DMS53 treated with DMSO at 0.1 percent for 48 hours (cell line): ENCODE data around the gene PTPRH.

ENCODE experiments used
- DNase-seq: peaks from one replicate; lab custom pipeline; 2025; ENCODE audit not compliant: unreplicated experiment; lab: John Stamatoyannopoulos, UW

Gene PTPRH

DNA sequence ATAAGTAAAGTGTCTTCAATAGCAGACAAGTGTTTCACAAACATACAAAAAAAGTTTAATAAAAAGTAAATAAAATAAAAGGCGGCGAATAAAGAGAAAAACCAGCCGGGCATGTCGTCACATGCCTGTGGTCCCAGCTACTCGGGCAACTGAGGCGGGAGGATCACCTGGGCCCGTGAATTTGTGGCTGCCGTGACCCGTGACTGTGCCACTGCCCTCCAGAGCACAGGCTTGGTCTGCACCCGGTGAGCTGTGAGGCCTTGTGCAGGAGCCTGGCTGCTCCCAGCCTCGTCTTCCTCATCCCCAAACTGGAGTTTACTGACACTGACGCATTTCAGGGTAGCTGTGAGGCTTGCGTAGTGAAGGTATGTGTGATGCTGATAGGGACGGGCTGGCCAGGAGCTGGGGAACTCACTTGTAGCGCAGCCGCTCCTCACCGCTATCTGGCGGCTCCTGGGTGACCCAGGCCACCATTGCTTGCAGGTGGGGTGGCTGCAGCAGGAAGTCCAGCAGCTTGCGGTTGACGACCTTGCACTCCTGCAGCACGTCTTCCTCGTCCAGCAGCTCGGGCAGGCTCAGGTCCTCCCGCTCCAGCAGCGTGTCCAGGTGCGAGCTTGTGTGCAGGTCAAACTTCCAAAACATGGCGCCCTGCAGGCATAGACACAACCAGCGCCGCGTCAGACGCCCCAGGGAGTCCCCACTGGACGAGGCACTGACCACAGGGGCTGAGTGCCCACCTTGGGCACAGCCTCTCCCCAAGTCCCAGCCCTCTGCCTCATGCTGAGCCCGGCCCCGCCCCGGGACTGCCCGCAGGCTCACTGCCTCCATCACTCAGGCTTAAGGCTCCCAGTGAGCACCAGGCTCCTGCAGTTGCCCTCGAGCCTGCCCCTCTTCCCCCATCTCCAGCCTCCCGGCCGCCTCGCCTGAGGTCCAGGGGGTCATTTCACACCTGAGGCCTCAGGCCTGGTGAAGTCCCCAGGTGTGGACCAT, 37.5 kb upstream of the PTPRH start:
- DNase-seq = no peak

DNA sequence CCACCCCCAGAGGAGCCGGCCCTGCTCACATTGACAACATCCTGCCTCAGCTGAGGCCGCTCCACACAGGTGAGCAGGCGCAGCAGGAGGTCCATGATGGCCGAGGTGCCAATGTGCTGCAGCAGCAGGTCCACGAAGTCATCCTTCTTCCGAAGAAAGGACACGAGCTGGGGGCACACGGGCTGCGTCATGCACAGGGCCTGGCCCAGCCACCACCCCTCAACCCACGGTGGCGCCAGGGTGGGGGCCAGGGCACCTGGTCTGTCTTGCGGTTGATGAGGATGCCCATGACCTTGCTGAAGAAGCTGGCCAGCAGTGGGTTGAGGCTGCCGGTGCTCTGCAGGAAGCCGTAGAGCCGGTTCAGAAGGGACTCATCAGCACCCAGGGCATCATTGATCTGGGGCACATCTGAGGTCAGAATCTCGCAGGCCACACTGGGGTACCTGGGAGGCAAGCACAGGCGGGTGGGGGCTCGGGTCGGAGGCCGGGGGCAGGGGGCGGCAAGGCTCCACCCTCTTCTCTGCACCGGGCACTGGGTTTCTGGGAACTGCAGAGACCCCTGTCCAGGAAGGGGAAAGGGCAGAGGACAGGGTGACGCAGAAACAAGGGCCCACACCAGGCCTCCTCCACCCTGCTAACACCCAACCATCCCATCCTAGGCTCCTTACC, 36.1 kb upstream of the PTPRH start:
- DNase-seq = no peak

DNA sequence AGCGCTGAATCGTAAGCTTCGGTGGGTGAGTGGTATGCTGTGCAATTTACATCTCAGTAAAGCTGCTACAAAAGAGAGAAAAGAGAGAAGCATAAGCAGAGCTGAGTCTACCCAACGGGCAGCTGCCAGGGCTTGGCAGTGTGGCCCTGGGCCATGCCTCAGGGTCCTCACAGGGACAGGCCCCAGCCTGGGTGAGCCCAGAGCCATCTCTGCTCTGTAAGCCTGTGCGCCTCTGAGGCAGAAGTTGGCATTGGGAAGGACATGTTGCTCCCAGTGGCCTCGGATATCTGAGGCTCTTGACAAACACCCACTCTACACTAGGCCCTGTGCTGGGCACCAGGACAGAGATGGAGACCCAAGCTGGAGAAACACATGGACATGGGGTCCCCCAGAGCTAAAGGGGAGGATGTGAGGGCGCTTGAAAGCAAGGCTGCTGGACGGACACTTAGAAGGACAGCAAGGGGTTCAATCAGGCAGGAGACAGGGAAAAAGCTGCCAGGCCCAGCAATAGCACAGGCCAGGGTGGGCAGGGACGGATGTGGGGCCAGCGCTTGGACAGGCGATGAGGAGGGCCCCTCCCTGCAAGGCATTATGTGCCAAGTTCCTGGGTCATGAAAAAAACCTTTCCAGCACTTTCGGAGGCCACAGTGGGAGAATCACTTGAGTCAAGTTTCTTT, 34.8 kb upstream of the PTPRH start:
- no peak for DNase-seq

DNA sequence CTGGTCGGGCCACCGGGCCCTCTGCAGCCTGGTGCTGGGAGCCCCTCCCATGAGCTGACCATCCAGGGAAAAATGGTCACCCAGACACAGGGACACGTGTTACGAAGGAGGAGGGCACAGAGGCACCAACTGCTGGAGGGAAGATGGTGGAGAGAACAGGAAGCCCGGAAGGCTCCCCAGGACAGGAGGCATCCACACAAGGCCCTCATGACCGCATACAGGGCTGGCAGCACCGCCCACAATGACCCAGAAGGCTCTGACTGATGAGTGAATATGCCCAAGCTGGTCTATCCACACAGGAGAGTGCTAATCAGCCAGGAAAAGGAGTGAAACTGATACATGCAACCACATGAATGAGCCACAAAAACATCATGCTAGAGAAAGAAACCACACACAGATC, 33.2 kb upstream of the PTPRH start:
- no peak for DNase-seq

DNA sequence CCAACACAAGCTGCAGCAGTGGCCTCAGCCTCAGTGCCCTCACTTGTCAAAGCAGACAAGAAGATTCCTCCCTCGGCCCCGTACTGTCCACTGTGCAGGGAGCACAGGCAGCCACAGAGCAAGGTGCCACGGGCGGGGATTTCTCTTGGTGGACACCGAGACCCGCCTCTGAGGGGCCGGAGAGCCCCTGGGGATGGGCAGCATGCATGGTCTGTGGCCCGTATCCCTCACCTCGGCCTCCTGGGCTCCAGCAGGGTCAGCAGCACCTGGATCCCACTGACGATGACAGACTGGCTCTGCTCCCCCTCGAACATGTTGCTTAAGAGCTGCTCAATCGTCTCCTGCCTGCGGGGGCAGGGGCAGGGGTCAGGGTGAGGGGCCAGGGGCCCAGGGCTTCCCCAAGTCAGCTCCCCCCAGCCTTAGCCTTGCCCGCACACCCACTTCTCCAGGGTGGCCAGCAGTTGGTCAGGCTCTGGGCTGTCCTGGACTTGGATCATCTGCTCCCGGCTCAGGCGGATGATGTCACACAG, 32.7 kb upstream of the PTPRH start:
- DNase-seq = no peak

DNA sequence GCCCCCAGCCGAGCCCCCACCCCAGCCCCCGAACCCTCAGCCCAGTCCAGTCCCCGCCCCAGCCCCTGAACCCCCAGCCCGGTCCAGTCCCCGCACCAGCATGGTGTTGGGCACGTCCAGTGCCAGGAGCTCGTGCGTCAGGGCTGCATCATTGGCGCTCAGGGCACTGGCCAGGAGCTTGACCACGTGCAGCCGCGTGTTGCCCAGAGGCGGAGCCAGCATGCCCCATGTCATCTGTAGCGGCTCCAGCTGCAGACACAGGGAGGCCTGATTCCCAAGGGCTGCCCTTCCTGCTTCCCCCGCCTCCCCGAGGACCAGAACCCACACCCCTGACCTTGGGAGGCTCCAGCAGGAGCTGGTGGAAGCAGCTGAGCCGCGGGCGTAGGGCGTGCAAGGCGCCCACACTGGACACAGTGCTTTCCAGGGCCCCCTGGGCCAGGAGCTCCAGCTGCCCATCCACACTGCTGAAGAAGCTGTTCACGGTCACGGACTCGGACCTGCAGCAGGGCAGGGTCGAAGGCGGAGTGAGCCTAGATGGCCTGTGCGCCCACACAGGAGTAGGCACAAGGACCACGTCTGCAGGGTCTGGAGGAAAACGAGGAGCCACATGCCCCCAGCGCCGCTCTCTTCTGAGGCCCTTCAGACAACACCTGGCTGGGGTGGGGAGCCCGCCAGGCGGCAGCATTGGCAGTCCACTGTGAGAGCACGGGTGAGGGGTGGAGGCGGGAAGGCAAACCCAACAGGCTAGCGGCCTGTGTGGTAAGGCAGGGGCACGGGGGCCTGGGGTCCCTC, 32.0 kb upstream of the PTPRH start:
- no peak for DNase-seq

DNA sequence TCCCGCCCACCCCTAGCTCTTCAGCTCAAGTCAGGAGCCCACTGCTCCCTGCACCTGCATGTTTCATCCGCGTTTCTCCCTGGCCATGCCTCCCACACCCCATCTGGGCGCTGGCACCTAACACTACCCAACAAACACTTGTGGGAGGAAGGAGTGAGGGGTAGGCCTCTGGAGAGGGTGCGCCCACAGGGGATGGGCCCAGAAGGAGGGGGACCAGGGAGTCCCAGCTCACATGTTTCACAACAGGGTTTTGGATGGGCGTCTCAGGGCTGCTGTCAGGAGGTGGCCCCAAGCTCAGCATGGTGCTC, 31.4 kb upstream of the PTPRH start:
- DNase-seq = no peak

DNA sequence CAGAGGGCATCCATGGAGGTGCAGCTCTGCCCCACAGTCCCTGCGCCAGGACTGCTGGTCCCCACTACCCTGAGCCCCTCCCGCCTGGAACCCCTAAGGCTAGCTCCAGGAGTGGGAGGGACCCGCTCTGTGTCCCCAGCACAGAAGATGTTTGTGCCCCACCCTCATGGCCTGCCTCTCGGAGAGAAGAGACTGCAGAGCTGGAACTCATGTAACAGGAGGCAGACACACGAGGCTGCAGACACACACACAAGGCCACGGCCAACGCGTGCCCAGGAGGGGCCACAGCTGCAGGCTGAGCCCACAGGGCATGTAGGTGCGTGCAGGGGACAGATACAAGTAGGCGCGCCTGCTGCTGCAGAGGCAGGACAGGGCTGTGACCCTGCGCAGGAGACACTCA, 29.7 kb upstream of the PTPRH start:
- no peak for DNase-seq

DNA sequence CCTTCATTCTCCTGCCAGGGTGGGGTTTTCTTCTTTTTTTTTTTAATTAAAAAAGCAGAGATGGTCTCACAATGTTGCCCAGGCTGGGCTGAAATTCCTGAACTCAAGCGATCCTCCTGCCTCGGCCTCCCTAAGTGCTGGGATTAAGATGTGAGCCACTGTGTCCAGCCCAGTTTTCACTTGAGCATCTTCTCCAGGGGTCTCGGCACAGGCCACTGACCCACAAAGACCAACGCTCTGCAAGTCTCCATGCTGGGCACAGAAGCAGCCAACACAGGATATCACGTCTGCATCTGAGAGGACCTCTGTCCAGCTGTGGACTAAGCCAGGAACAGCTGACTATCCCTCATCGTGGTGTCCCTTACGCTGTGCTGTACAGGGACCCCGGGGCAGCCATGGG, 28.7 kb upstream of the PTPRH start:
- no peak for DNase-seq

DNA sequence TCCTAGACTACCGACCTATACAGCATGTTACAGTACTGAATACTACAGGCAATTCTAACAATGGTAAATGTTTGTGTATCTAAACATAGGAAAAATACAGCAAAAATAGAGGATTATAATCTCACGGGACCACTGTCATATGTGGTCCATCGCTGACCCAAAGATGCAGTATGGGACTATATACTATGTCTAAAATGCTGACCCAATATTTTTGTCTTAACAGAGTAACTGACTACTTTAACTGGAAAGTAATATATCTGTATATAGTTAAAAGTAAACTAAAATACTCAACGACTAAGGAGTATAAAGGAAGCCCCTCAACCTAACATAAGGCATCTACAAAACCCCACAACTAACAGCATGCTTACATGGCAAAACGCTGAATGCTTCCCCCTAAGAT, 23.7 kb upstream of the PTPRH start:
- DNase-seq = no peak

DNA sequence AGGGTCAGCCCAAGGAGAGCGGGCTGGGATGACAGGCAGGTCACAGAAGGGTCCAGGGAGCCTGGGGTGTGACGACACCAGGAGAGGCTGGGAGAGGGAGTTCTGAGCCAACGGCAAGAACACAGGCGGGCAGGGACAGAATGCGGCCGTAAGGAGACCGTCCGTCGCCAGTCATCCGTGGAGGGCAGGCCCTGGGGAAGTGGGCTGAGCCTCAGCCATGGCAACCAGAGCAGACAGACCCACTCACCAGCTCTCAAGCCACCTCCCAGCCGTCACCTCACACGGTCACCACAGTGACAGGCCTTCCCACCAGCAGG, 22.9 kb upstream of the PTPRH start:
- DNase-seq = no peak

DNA sequence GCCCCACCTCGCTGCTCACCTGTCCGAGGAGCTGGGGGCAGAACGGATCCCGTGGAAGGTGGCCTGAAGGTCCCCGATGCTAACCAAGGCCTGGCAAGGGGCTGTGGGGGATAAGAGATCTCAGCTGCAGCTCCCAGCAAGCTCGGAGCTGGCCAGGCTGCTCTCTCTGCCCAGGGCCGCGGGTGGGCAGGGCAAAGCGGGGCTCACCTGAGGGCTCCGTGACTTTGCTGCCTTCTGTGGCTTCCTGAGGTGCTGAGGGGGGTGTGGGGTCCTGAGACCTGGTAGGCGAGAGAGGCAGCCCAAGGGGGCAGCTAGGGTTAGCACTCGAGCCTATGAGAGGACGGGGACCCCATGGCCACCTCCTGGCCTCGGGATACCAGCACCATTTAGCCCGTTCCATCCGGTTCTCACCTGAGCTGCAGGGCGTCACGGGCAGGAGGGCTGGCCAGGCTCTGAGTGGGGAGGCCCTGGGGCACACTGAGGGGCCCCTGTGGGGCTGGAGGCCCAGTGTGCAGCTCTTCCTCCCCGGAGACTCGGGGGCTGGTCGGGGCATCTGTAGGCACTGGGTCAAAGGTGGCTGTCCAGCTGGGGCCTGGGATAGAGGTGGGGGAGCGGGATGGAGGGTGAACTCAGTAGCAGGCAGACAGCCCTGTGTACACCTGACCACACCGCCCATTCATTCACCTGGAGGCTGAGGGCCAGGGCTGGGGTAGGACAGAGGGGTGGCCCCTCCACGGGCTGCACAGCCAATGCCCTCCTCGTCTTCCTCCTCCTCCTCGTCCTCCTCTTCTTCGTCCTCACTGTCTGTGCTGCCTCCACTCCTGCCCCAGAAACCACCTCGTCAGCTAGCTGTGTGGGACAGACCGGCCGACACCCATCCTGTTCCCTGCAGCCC, 22.3 kb upstream of the PTPRH start:
- DNase-seq = no peak

DNA sequence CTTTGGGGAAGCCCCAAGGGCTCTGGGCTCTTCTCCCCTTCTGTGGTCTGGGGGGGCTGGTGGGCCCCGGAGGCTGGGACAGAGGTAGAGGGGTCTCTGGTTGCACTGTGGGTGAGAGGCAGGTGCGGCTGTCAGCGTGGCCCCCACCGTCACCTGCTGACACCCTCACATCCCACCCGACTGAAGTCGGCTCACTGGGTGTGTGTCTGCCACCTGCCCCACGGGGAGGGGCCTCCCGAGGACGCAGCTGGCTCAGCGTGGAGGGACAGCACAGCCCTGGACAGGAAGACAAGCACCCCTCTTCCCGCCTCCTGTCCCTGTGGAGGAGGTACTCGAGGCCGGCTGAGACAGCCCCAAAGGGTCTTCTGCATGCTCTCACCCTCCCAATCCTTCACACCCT, 21.5 kb upstream of the PTPRH start:
- no peak for DNase-seq

DNA sequence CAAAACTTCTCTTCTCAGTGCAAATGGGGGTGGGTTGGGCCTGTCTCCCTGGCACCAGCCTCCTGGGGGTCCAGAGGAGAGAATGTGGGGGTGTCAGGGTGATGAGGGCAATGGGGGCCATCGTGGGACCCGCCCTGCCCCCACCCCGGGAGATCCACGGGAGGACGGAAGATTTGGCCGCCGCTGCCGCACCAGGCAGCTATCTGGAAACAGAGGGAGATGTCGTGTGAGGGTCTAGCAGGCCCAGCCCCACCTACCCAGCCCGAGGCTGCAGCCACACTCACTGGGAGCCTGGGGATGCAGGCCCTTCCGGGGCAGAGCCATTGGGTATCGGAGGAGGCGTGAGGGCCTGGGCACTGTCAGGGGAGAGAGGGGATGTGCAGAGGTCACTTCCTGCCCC, 21.0 kb upstream of the PTPRH start:
- DNase-seq = no peak

DNA sequence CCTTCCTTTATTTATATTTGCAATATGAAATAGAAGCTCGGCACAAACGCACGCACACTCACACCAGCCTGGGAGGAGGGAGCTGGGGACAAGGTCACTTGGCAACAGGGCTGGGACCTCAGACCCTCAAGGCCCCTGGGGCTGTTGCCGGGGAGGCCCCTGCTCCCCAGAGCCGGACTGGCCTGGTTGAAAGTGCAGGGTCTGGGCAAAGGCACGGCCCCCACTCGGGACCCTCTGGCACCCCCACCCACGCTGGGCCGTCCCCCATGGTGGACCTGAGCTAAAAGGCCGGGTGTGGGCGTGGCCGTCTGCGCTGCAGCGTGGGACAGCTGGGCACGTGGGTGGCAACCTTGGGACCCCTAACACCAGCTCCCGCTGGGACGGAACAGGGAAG, 20.5 kb upstream of the PTPRH start:
- no peak for DNase-seq

DNA sequence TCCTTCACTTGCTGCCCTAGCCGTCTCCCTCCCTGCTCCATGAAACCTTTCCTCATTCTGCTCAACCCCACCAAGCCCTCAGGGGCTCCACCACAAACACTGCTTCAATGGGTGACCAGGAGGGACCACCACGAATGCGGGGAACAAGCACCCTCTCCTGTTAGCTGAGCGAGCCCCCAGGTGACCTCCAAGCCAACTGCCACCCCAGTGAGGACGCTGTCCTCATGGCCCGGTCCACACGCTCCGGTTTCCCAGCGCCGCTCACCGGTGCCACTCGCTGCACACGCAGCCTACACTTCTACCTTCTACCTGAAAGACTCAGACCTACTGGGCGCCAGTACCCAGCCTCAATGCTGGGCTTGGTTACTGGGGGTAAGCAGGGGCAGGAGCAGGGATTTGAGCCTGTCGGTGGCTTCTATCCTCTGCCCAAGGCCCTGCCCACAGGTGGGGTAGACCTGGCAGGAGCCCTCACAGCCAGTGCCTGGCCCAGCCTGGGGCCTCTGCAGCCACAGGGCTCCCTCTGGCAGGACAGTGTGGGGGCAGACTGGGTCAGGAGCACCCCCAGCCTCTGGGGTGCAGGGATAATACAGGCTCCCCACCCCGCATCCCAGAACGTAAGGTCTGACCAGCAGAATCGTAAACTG, 20.0 kb upstream of the PTPRH start:
- no peak for DNase-seq

DNA sequence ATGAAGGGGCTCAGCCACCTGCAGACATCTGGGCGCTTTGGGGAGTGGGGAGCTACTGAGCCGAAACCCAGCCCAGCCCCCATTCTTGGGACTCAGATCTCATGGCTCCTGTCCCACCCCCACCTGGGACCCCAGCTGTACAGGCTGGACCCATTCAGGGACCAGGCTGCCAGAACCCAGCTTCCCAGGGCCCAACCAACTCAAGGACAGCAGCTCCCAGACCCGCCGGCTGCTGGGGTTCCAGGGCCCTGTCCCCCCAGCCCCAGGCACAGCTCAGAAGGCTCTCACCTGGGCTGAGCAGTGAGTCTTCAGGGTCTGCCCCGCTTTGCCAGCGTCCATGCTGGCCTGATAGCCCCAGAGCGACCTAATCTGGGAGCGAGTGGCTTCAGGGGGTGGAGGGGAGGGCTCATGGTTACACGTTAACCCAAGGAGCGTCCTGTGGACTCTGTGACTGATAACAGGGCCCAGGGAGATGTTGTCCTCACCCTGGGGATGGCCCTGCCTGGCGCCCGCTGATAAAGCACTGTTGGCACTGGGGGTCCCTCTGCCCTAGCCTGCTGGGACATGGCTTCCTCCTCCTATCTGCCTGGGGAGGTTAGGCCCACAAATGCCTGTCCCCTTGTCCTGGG, 19.2 kb upstream of the PTPRH start, which contains the start of gene TMEM86B:
TSS of gene TMEM86B (minus strand) at position 361 of the 629 bp plus-strand sequence. CDS start at position 339, 22 bp downstream.
- no peak for DNase-seq

DNA sequence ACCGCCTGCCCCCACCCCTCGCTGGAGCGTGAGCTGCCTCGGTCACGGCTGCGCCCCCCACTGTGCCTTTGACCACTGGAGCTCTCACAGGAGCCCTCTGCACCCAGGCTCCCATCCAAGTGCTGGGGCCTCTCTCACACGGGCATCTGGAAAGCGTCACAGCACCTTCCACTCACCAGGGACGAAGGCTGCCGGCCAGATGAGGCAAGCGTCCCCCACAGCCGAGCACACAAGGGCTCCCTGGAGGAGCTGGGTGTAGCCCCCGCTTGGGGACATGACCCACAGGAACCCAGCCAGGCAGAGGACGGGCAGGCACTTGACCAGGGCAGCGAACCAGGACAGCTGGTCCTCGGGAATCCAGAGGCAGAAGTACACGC, 18.7 kb upstream of the PTPRH start:
- no peak for DNase-seq
